Neuronal stem cell (in vitro differentiated cells): Measurements from ENCODE around the gene RPP38.

Experiments
- DNase-seq: peaks from one replicate; pipeline ENCODE4 v3.0.0-alpha.2; 2013; ENCODE audit warnings: low spot score
- H2AFZ ChIP-seq: one replicate; pipeline ENCODE4 v1.6.1; 2013; ENCODE audit warnings: mild to moderate bottlenecking, low read length, inconsistent platforms
- H2AK5ac ChIP-seq: 2 replicates; pipeline ENCODE4 v1.6.1; 2013; ENCODE audit warnings: low read depth, mild to moderate bottlenecking, inconsistent platforms, low read length, moderate library complexity, mixed read lengths
- H2BK120ac ChIP-seq: 2 replicates; pipeline ENCODE4 v1.6.1; 2013; ENCODE audit warnings: low read depth, mild to moderate bottlenecking, inconsistent platforms, low read length, moderate library complexity, mixed read lengths
- H2BK12ac ChIP-seq: one replicate; pipeline ENCODE4 v1.6.1; 2013; ENCODE audit warnings: low read length, inconsistent platforms
- H2BK15ac ChIP-seq: 2 replicates; pipeline ENCODE4 v1.6.1; 2013; ENCODE audit warnings: mild to moderate bottlenecking, low read length, inconsistent platforms, mixed read lengths
- H2BK5ac ChIP-seq: one replicate; pipeline ENCODE4 v1.6.1; 2013; ENCODE audit warnings: inconsistent platforms, mild to moderate bottlenecking, low read length, moderate library complexity
- H3K14ac ChIP-seq: one replicate; pipeline ENCODE4 v1.6.1; 2013; ENCODE audit warnings: low read length, inconsistent platforms
- H3K18ac ChIP-seq: 2 replicates; pipeline ENCODE4 v1.6.1; 2013; ENCODE audit warnings: low read length, inconsistent platforms
- H3K23ac ChIP-seq: 2 replicates; pipeline ENCODE4 v1.6.1; 2013; ENCODE audit warnings: low read depth, mild to moderate bottlenecking, mixed read lengths, low read length, inconsistent platforms; ENCODE audit not compliant: poor library complexity
- H3K27ac ChIP-seq: replicated peaks from 3 replicates; pipeline ENCODE4 v1.5.1; 2013; ENCODE audit warnings: low read length, inconsistent platforms
- H3K27me3 ChIP-seq, 3 experiments: 2 replicates each; pipeline ENCODE4 v1.6.1; 2013; ENCODE audit warnings: low read length in 3 of 3, mild to moderate bottlenecking in 2 of 3, inconsistent platforms in 1 of 3, low read depth in 1 of 3, mixed read lengths in 1 of 3, moderate library complexity in 1 of 3; ENCODE audit not compliant: control insufficient read depth in 3 of 3, insufficient read depth in 3 of 3
- H3K36me3 ChIP-seq, 2 donors: replicated peaks in 1 of 2; 2 replicates each; pipeline ENCODE4 v1.6.1; 2013; ENCODE audit warnings: low read length in 2 of 2; ENCODE audit not compliant: control insufficient read depth in 2 of 2, insufficient read depth in 2 of 2
- H3K4ac ChIP-seq: 2 replicates; pipeline ENCODE4 v1.6.1; 2013; ENCODE audit warnings: inconsistent platforms, mild to moderate bottlenecking, low read length, moderate library complexity
- H3K4me1 ChIP-seq, 2 donors: 1 replicate in 1 of 2; 2 replicates in 1 of 2; pipeline ENCODE4 v1.6.1; 2013; ENCODE audit warnings: low read length in 2 of 2, low read depth in 1 of 2; ENCODE audit not compliant: control insufficient read depth in 2 of 2, insufficient read depth in 1 of 2
- H3K4me2 ChIP-seq: one replicate; pipeline ENCODE4 v1.6.1; 2013; ENCODE audit warnings: mild to moderate bottlenecking, low read length, inconsistent platforms; ENCODE audit not compliant: insufficient read depth, poor library complexity, severe bottlenecking
- H3K4me3 ChIP-seq, 2 donors: 2 replicates each; pipeline ENCODE4 v1.5.1; 2013; ENCODE audit warnings: low read length in 2 of 2, mild to moderate bottlenecking in 2 of 2, inconsistent platforms in 1 of 2, moderate library complexity in 1 of 2
- H3K79me1 ChIP-seq: one replicate; pipeline ENCODE4 v1.6.1; 2013; ENCODE audit warnings: low read depth, mild to moderate bottlenecking, inconsistent platforms, low read length, moderate library complexity
- H3K9ac ChIP-seq: one replicate; pipeline ENCODE4 v1.6.1; 2013; ENCODE audit warnings: mild to moderate bottlenecking, low read depth, low read length, inconsistent platforms; ENCODE audit not compliant: poor library complexity
- H3K9me3 ChIP-seq, 2 donors: replicated peaks in 1 of 2; 2 replicates each; pipeline versions ENCODE3 to v1.6.1; 2013; ENCODE audit warnings: low read length in 2 of 2, mild to moderate bottlenecking in 2 of 2, inconsistent platforms in 1 of 2, low read depth in 1 of 2, mixed read lengths in 1 of 2, moderate library complexity in 1 of 2; ENCODE audit not compliant: control insufficient read depth in 2 of 2, insufficient read depth in 1 of 2
- H4K8ac ChIP-seq: one replicate; pipeline ENCODE4 v1.6.1; 2013; ENCODE audit warnings: low read depth, mild to moderate bottlenecking, inconsistent platforms, low read length, moderate library complexity
- H4K91ac ChIP-seq: one replicate; pipeline ENCODE4 v1.6.1; 2013; ENCODE audit warnings: low read length, low read depth, mild to moderate bottlenecking, inconsistent platforms; ENCODE audit not compliant: poor library complexity
- WGBS, 2 donors: extraction: QIAGEN DNeasy Blood & Tissue Kit; methylation state at CpG; one replicate each; pipeline ENCODE4 v1.1.7; 2013; ENCODE audit warnings: missing lambda C conversion rate in 2 of 2, mixed read lengths in 1 of 2; ENCODE audit not compliant: insufficient read length in 2 of 2, insufficient replicate concordance in 1 of 2; ENCODE audit errors: extremely low coverage in 2 of 2; 5-methylcytosine and 5-hydroxymethylcytosine counted together

RPP38 gene

DNA sequence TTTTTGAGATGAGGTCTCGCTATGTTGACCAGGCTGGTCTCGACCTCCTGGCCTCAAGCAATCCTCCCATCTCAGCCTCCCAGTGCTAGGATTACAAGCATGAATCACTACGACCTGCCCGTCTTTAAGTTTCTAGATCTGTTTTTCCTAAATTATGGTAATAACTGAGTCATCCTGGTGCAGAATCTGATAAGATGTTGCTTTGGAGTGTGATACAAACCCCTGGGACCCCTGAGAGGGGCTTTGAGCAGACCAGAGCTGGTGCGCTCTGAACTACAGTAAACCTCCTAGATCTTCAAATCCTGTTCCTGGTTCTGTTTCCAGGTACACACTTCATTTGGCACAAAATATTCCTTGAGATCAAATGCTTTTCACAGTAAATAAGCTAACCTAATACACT lies 34.2 kb downstream of the RPP38 start:
- Histone ChIP-seq H2BK120ac (no peak overlapping the region), H3K4me1 (no peaks in the 10 kb centered on the region), H2AK5ac (no peak overlapping the region), H3K23ac (no peak overlapping the region), H3K4me3 (no peak overlapping the region), H2BK12ac (no peak overlapping the region), H3K4me2 (no peak overlapping the region), H4K8ac (no peak overlapping the region), H3K27me3 (no peaks in the 10 kb centered on the region), H3K18ac (no peak overlapping the region), H3K27ac (no peak overlapping the region), H3K79me1 (no peaks in the 10 kb centered on the region), H3K9ac (no peak overlapping the region), H3K14ac (no peak overlapping the region), H4K91ac (no peak overlapping the region), H3K36me3 (peaks cover 24 to 85% of the 10 kb centered on the region in 2 donors), H2AFZ (no peak overlapping the region), H3K4ac (no peak overlapping the region), H2BK15ac (no peak overlapping the region), H2BK5ac (no peak overlapping the region), H3K9me3 (peaks cover 0 to 3% of the 10 kb centered on the region in 2 donors)
- no peak for DNase-seq
- WGBS, 2 donors, result no CpG with 5 or more reads among the region's 5 CpGs

DNA sequence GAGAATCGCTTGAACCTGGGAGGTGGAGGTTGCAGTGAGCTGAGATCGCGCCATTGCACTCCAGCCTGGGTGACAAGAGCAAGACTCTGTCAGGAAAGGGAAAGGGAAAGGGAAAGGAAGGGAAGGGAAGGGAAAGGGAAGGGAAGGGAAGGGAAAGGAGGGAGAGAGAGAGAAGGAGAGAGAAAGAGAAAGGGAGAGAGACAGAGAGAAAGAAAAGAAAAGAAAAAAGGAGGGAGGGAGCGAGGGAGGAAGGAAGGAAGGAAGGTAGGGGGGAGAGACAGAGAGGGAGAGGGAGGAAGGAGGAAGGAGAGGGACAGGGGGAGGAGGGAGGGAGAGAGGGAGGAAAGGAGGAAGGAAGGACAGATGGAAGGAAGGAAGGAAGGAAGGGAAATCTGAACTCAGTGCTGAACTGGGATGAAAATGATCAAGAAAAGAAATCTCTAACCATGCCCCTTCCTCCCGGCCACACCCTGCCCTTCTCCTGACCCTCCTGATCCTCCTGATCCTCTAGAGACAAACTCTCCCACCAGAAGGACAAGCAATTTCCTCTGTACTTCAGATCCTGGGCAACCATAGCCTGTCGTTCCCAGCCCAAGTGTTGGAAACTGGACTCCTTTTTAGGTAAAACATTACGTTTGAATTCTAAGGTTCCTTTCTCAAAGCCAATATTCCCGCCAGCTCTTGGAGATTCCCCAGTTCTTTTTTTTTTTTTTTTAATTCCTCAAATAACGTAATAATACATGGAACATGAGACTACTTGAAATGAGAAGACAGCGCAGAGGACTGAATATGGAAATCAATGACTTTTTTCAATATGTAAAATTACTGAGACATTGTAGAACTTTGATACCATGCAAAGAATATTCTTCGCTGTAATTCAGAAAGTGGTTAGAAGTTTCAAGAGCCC lies 39.2 kb downstream of the RPP38 start:
- no peak overlapping the region for H3K4ac ChIP-seq
- H3K27ac ChIP-seq, result no peak overlapping the region
- H3K4me2 ChIP-seq, result no peak overlapping the region
- peaks cover 4 to 8% of the 10 kb centered on the region in 2 donors for H3K4me1 ChIP-seq
- no peak overlapping the region for H3K14ac ChIP-seq
- DNase-seq, result no peak
- H3K27me3 ChIP-seq, result no peaks in the 10 kb centered on the region
- no peaks in the 10 kb centered on the region for H3K79me1 ChIP-seq
- no peaks in the 10 kb centered on the region for H3K9me3 ChIP-seq
- no peak overlapping the region for H3K4me3 ChIP-seq
- no CpG with 5 or more reads among the region's 11 CpGs for WGBS, 2 donors
- peaks cover 20 to 77% of the 10 kb centered on the region in 2 donors for H3K36me3 ChIP-seq
- H3K9ac ChIP-seq, result no peak overlapping the region
- H3K23ac ChIP-seq, result no peak overlapping the region
- H4K8ac ChIP-seq, result no peak overlapping the region
- no peak overlapping the region for H2BK120ac ChIP-seq
- H2BK5ac ChIP-seq, result no peak overlapping the region
- H4K91ac ChIP-seq, result no peak overlapping the region
- H2AK5ac ChIP-seq, result no peak overlapping the region
- no peak overlapping the region for H2BK12ac ChIP-seq
- H3K18ac ChIP-seq, result no peak overlapping the region
- no peak overlapping the region for H2AFZ ChIP-seq
- no peak overlapping the region for H2BK15ac ChIP-seq

DNA sequence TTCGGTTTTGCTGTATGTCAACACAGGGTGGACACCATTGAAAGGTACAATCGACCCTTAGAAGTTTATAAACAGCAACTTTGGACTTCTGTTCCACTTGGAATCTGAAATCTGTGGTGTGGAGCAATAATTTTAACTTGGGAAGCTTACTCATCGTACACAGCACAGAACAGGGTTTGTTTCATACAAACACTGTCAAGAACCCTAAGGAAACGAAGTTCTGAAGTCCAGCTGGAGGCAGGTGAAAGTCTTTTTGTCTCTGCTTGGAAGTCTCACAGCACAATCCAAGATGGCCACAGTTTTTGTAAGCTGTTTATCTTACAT lies 39.8 kb downstream of the RPP38 start:
- Histone ChIP-seq H3K14ac (no peak overlapping the region), H3K4me1 (peaks cover 4 to 13% of the 10 kb centered on the region in 2 donors), H2BK5ac (no peak overlapping the region), H3K27me3 (no peaks in the 10 kb centered on the region), H4K8ac (no peak overlapping the region), H3K4me3 (no peak overlapping the region), H2BK12ac (no peak overlapping the region), H3K9ac (no peak overlapping the region), H2AK5ac (no peak overlapping the region), H3K4me2 (no peak overlapping the region), H2BK120ac (no peak overlapping the region), H3K36me3 (peaks cover 20 to 71% of the 10 kb centered on the region in 2 donors), H3K18ac (no peak overlapping the region), H3K4ac (no peak overlapping the region), H2AFZ (no peak overlapping the region), H3K79me1 (no peaks in the 10 kb centered on the region), H3K27ac (no peak overlapping the region), H2BK15ac (no peak overlapping the region), H4K91ac (no peak overlapping the region), H3K9me3 (no peaks in the 10 kb centered on the region), H3K23ac (no peak overlapping the region)
- WGBS, 2 donors, result no CpG with 5 or more reads among the region's 4 CpGs
- no peak for DNase-seq

DNA sequence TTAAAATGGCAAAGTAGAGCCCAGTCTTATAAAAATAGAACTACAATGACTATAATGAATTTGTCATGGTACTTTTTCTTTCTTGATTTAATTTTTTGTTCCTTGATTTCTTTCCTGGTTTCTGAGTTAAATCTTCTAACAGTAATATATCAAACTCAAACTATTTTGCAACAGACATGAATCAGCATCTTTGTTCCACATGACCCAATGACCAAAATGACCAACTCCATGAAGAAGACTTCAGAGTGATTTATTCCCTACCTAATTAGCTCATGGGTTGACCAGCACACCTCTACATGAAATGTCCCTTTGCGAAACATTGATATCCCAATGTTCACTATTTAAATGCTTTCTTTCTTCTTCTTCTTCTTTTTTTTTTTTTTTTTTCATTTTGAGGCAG lies 40.5 kb downstream of the RPP38 start:
- H2BK12ac ChIP-seq, result no peak overlapping the region
- H2AFZ ChIP-seq, result no peak overlapping the region
- no peak overlapping the region for H2BK5ac ChIP-seq
- no peak overlapping the region for H3K9ac ChIP-seq
- no peak overlapping the region for H3K23ac ChIP-seq
- peaks cover 4 to 13% of the 10 kb centered on the region in 2 donors for H3K4me1 ChIP-seq
- no peak overlapping the region for H4K8ac ChIP-seq
- H2BK15ac ChIP-seq, result no peak overlapping the region
- H3K18ac ChIP-seq, result no peak overlapping the region
- H3K4me3 ChIP-seq, result no peak overlapping the region
- no peak overlapping the region for H2BK120ac ChIP-seq
- H3K27ac ChIP-seq, result no peak overlapping the region
- no peak for DNase-seq
- WGBS, 2 donors, result no CpG with 5 or more reads among the region's 1 CpG
- no peaks in the 10 kb centered on the region for H3K27me3 ChIP-seq
- H3K9me3 ChIP-seq, result no peaks in the 10 kb centered on the region
- H3K79me1 ChIP-seq, result no peaks in the 10 kb centered on the region
- H3K4me2 ChIP-seq, result no peak overlapping the region
- H4K91ac ChIP-seq, result no peak overlapping the region
- no peak overlapping the region for H3K4ac ChIP-seq
- no peak overlapping the region for H3K14ac ChIP-seq
- no peak overlapping the region for H2AK5ac ChIP-seq
- peaks cover 18 to 64% of the 10 kb centered on the region in 2 donors for H3K36me3 ChIP-seq
